Mesodermal cell (in vitro differentiated cells): ENCODE results near the gene GLT6D1.

ENCODE experiments used
- H3K27ac ChIP-seq: 2 replicates; pipeline ENCODE4 v1.7.0; 2013; ENCODE audit warnings: mild to moderate bottlenecking, low read depth, low read length, moderate library complexity; ENCODE audit not compliant: severe bottlenecking
- H3K36me3 ChIP-seq: 2 replicates; pipeline ENCODE4 v1.7.1; 2013; ENCODE audit warnings: mild to moderate bottlenecking, low read length, moderate library complexity; ENCODE audit not compliant: control insufficient read depth, insufficient read depth
- H3K4me1 ChIP-seq: one replicate; pipeline ENCODE4 v1.7.1; 2013; ENCODE audit warnings: mild to moderate bottlenecking, low read length; ENCODE audit not compliant: insufficient read depth, control insufficient read depth, poor library complexity, severe bottlenecking
- H3K4me3 ChIP-seq: 2 replicates; pipeline ENCODE4 v1.7.0; 2013; ENCODE audit warnings: low read length, control low read depth, mild to moderate bottlenecking; ENCODE audit not compliant: insufficient read depth, poor library complexity, severe bottlenecking; ENCODE audit errors: extremely low read depth
- H3K9me3 ChIP-seq: 2 replicates; pipeline ENCODE4 v1.7.1; 2013; ENCODE audit warnings: mild to moderate bottlenecking, low read length, moderate library complexity; ENCODE audit not compliant: control insufficient read depth
- WGBS, 2 experiments: methylation state at CpG; one replicate each; pipeline ENCODE4 v1.1.5; 2013; ENCODE audit warnings: missing lambda C conversion rate in 2 of 2; ENCODE audit not compliant: insufficient coverage in 2 of 2; 5-methylcytosine and 5-hydroxymethylcytosine counted together

The GLT6D1 gene

DNA sequence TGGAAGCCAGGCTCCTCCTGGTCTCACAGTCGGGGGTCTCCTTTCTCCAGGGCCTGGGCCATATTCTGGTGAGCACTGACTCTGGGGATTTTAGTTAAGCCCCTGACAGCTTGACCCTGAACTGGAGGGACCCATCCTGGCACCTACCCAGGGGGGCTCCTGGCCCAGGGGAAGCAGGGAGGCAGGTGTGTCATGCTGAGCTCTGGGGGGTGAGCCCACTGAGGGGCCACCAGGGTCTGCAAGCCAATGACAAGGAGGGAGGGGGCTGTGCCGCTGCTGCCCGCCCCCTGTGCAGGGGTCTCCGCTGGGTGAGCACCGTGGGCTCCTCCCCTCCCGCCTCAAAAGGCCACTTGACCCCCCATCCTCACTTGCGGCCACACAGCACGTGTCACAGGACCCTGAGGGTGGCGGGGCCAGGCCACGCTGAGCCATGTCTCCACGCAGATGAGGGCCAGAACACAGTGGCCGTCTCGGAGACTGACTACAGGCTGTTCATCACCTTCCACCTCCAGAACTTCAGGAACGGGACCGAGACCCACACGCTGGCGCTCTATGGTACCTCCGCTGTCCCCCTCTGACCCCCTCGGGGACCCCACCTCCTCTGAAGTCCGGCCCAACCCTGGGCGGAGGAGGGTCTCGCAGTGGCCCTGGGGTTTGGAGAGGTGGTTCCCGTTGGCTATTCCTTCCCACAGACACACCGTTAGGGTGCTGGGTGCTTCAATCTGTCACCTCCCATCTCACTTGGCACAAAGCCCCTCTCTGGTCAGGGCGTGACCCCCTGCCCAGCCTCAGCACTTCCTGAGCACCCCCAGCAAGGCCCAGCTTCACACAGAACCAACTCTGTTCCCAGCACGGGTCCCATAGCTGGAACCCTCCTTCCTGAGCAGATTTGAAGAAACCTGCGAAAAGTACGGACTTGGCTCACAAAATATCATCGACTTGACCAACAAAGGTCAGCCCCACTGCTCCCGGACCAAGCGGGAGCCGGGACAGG lies 25.8 kb upstream of the GLT6D1 start:
- H3K9me3 ChIP-seq, result peaks cover 4% of the 10 kb centered on the region
- H3K4me3 ChIP-seq, result no peak overlapping the region
- no peaks in the 10 kb centered on the region for H3K36me3 ChIP-seq
- peaks cover 12% of the 10 kb centered on the region for H3K4me1 ChIP-seq
- no peak overlapping the region for H3K27ac ChIP-seq
- 89 to 97% methylated on average over 25 to 27 of the region's 32 CpGs for WGBS, 2 experiments

DNA sequence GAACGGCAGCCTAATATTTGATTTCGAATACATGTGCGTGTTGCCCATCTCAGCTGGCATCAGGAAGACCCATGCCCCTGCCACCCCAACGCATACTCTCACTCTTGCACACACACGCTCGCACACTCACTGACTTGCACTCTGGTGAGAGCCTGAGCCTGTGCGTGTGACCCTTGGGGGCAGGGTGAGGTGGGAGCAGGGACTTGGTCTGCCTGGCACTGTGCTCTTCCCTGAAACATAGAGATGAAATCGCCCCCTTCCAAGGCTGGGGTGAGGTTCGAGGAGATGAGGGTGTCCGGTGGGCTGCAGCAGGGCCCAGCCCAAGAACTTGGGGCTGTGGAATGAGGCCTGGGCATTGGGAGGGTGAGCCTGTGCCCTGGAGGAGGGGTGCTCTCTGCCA lies 24.9 kb upstream of the GLT6D1 start:
- WGBS, 2 experiments, result 84 to 94% methylated on average over 9 of the region's 10 CpGs
- no peaks in the 10 kb centered on the region for H3K36me3 ChIP-seq
- peaks cover 4% of the 10 kb centered on the region for H3K9me3 ChIP-seq
- H3K4me3 ChIP-seq, result no peak overlapping the region
- H3K4me1 ChIP-seq, result peaks cover 12% of the 10 kb centered on the region
- no peak overlapping the region for H3K27ac ChIP-seq

DNA sequence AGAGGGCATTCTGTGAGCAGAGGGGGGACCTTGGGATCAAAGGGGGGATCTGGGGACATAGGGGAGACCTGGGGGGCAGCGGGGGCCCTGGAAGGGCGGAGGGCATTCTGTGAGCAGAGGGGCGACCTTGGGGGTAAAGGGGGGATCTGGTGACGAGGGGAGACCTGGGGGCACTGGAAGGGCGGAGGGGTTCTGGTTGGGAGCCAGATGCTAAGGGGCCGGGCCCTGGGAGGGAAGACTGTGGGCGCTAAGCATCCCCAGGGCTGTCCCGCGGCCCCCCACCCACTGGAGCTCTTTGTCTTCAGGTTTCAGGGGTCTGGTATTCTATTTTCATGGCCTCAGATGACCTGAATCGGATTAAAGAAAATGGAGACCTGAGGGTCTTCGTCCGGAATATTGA lies 24.5 kb upstream of the GLT6D1 start:
- 93 to 95% methylated on average over 7 to 11 of the region's 12 CpGs for WGBS, 2 experiments
- Histone ChIP-seq H3K27ac (no peak overlapping the region), H3K36me3 (no peaks in the 10 kb centered on the region), H3K4me3 (no peak overlapping the region), H3K4me1 (peaks cover 12% of the 10 kb centered on the region), H3K9me3 (no peaks in the 10 kb centered on the region)

DNA sequence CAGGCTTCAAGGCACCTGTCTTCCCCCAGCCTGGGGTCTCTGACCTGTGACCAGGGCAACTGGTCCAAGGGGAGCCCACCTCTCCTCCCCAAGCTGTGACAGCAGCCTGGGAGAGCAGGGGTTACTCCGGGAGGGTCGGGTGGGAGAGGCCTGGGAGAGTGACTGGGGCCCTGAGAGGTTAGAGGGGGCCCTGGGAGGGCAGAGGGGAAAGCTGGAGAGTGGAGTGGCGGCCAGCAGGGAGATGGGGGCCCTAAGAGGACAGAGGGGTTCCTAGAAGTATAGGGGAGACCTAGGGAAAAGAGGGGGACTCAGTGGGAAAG lies 24.1 kb upstream of the GLT6D1 start:
- H3K9me3 ChIP-seq, result no peaks in the 10 kb centered on the region
- H3K36me3 ChIP-seq, result no peaks in the 10 kb centered on the region
- WGBS, 2 experiments, result 83 to 100% methylated on average over 1 to 3 of the region's 3 CpGs
- peaks cover 12% of the 10 kb centered on the region for H3K4me1 ChIP-seq
- H3K4me3 ChIP-seq, result no peak overlapping the region
- H3K27ac ChIP-seq, result no peak overlapping the region

DNA sequence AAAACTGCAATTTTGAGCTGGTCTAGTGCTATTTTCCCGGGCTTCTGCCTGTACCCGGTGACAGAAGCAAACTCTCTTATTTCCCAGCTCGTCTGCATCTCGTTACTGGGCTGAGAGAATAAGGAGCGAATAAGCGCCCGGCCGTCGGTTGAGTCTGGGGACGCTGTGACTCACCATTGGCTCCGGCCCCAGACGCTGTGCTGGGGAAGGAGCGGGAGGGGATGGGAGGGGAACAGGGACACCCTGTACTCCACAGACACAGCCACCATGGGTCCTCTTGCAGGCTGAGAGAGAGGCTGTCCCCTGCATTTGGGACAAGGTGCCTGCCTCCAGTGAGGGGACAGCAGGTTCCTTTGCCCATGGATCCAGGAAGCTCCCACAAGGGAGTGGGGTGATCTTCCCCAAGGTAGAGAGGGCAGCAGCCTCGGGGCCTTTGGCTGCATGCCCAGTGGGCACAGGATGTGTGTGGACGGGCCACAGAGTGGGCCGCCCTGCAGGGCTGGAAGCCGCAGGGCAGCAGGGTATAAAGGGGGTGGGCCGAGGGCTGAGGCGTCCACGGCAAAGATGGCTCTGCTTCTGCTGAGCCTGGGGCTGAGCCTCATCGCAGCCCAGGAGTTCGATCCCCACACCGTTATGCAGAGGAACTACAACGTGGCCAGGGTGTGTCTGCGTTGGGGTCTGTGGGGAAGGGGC lies 23.6 kb upstream of the GLT6D1 start, which contains the start of gene LCN9:
Gene LCN9 (plus strand): TSS at position 552 of the 693 bp plus-strand sequence. CDS start 13 bp downstream, at position 565.
- Histone ChIP-seq H3K36me3 (no peaks in the 10 kb centered on the region), H3K27ac (peak within 1 kb of the TSS; percentile 77), H3K9me3 (no peaks in the 10 kb centered on the region), H3K4me1 (peaks cover 12% of the 10 kb centered on the region), H3K4me3 (no peak within 1 kb of the TSS)
- 70 to 78% methylated on average over 23 to 25 of the region's 25 CpGs for WGBS, 2 experiments

DNA sequence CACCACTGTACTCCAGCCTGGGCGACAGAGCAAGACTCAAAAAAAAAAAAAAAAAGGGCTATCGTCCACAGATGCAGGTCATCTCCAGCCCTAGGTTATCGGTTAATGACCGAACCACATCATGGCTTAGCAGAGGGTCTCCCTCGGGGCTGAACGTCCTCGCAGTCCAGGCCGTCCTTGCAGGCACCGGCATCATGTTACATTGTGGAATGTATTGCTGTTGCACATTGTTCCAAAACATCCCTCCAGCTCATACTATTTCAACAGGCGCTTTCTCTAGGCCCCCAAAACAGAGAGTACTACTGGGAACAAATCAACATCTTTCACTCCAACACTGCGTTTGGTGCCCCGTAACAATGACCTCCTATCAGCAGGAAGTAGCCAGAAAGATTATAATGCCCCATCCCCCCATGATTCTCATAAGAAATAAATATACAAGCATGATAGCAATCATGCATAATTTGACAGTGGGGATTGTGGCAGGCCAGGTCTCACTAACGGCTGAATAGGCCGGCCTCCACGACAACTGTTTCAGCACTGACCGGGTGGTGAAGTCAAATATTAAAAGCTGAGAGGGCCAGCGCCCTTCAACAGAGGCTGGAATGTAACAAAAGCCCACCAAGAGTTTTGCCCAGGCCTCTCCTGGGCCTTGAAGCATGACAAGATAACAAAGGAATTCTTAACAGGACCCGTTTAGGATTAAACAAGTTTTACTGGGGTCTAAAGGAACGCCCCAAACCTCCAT lies 22.6 kb upstream of the GLT6D1 start:
- Histone ChIP-seq H3K4me1 (peaks cover 12% of the 10 kb centered on the region), H3K9me3 (no peaks in the 10 kb centered on the region), H3K4me3 (no peak overlapping the region), H3K36me3 (no peaks in the 10 kb centered on the region), H3K27ac (peak overlapping the region; percentile 77)
- WGBS, 2 experiments, result 78 to 87% methylated on average over 9 to 12 of the region's 19 CpGs

DNA sequence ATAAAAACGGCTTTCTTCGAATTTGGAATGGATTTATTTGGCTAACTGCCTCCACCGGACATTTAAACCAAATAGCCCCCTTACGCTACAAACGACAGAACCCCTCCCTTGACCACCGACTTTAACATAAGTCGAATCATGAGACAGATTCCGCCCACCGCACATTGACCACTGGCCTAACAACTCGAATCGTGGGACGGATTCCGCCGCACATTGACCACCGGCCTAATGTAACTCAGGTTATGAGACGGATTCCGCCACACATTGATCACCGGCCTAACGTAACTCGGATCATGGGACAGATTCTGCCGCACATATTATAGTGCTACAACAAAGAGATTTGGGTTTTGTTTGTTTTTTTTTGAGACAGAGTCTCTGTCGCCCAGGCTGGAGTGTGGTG lies 21.1 kb upstream of the GLT6D1 start:
- H3K4me1 ChIP-seq, result peaks cover 12% of the 10 kb centered on the region
- 95 to 96% methylated on average over 18 to 22 of the region's 22 CpGs for WGBS, 2 experiments
- H3K27ac ChIP-seq, result no peak overlapping the region
- no peak overlapping the region for H3K4me3 ChIP-seq
- H3K36me3 ChIP-seq, result no peaks in the 10 kb centered on the region
- no peaks in the 10 kb centered on the region for H3K9me3 ChIP-seq

DNA sequence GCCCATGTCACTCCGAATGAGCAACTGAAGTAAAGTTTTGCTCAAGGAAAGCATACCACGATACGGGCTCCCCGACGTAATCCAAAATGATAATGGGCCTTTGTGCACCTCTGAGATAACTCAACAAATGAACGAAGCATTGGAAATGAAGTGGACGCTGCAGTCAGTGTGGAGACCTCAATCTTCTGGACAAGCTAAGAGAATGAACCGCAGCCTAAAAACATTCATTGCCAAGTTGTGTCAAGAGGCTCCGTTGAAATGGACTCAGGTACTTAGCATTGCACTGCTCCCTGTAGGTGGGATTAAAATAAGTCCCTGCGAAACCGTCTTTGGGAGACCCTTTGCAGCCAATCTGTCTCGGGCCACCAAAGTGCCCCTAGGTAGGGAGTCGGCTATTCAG lies 19.9 kb upstream of the GLT6D1 start:
- peaks cover 4% of the 10 kb centered on the region for H3K9me3 ChIP-seq
- 89 to 90% methylated on average over 13 of the region's 13 CpGs for WGBS, 2 experiments
- no peak overlapping the region for H3K4me3 ChIP-seq
- H3K36me3 ChIP-seq, result no peaks in the 10 kb centered on the region
- H3K27ac ChIP-seq, result no peak overlapping the region
- peaks cover 12% of the 10 kb centered on the region for H3K4me1 ChIP-seq

DNA sequence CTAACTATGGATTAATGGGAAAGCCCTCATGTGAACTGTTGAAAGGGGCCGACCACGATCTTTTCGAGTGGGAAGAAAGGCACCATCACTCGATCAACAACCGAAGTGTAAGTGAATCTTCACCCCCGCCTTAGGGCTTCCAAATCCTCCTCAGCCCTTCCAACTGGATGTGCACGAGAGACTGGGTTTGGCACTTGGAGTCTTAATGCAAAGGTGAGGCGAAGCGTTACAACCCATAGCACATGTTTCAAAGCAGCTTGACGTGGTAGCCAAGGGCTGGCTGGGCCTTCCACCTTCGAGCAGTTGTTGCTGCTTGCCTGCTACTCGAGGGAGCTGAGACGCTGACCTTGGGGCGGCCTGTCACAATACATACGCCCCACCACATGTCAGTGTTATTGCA lies 18.1 kb upstream of the GLT6D1 start:
- no peaks in the 10 kb centered on the region for H3K36me3 ChIP-seq
- WGBS, 2 experiments, result 84 to 90% methylated on average over 13 to 15 of the region's 15 CpGs
- no peak overlapping the region for H3K27ac ChIP-seq
- H3K4me3 ChIP-seq, result no peak overlapping the region
- H3K4me1 ChIP-seq, result peaks cover 7% of the 10 kb centered on the region
- H3K9me3 ChIP-seq, result peaks cover 6% of the 10 kb centered on the region

DNA sequence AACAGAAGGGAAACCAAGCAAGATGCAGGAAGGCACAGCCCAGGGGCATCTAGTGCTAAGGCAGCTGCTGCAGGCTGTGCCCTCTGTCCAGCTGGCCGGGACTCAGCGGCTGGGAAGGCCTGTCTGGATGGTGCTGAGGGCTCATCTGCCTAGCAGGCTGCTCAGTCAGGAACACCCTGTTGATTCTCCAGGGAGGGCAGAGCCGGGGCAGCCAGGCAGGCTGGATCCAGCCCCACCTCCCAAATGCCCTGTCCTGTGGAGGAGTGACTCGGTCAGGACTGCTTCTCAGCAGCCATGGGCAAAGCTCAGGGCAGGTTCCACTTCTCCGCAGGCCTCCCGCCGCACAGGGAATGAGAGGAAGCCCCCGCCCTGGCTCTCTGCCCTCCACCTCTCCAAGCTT lies 16.0 kb upstream of the GLT6D1 start:
- Histone ChIP-seq H3K4me1 (no peaks in the 10 kb centered on the region), H3K27ac (no peak overlapping the region), H3K4me3 (no peak overlapping the region), H3K9me3 (peaks cover 21% of the 10 kb centered on the region), H3K36me3 (no peaks in the 10 kb centered on the region)
- WGBS, 2 experiments, result 92 to 94% methylated on average over 6 to 8 of the region's 8 CpGs
